HEK293T (cell line): Measurements from ENCODE around the gene MOAP1.

Experiments
- CTCF ChIA-PET: fragments of 350-600 bp; formaldehyde crosslinking; extraction: SDS; loops from one replicate; lab custom pipeline; 2021; ENCODE audit warnings: antibody characterized with exemption, inconsistent platforms; lab: Yijun Ruan, JAX
- POLR2A ChIA-PET: fragments of 350-600 bp; formaldehyde crosslinking; extraction: SDS; loops from one replicate; lab custom pipeline; 2020; ENCODE audit warnings: antibody characterized with exemption, inconsistent platforms; lab: Yijun Ruan, JAX
- DNase-seq: peaks from one replicate; pipeline ENCODE4 v3.0.0; 2012; ENCODE audit warnings: mixed read lengths; ENCODE audit errors: extremely low spot score
- ARNT ChIP-seq: fragments of 450-650 bp; IDR thresholded peaks from 2 replicates; pipeline ENCODE4 v1.6.1; 2017; ENCODE audit warnings: mild to moderate bottlenecking
- BHLHE40 ChIP-seq: fragments of 450-650 bp; IDR thresholded peaks from 2 replicates; pipeline ENCODE4 v1.6.1; 2016; ENCODE audit warnings: mild to moderate bottlenecking, moderate library complexity, borderline replicate concordance
- CTBP1 ChIP-seq: fragments of 450-650 bp; IDR thresholded peaks from 2 replicates; pipeline ENCODE4 v1.6.1; 2016; ENCODE audit warnings: borderline replicate concordance
- ELF4 ChIP-seq: fragments of 450-650 bp; IDR thresholded peaks from 2 replicates; pipeline ENCODE4 v1.6.1; 2017; ENCODE audit warnings: antibody characterized with exemption
- FOXA1 ChIP-seq: fragments of 450-650 bp; IDR thresholded peaks from 2 replicates; pipeline ENCODE4 v1.6.1; 2016; ENCODE audit warnings: mild to moderate bottlenecking
- FOXK2 ChIP-seq: fragments of 450-650 bp; IDR thresholded peaks from 2 replicates; pipeline ENCODE4 v1.6.1; 2016; ENCODE audit warnings: mild to moderate bottlenecking
- FOXM1 ChIP-seq: fragments of 450-650 bp; IDR thresholded peaks from 2 replicates; pipeline ENCODE4 v1.6.1; 2017; ENCODE audit warnings: mild to moderate bottlenecking, borderline replicate concordance
- HDGF ChIP-seq: fragments of 450-650 bp; IDR thresholded peaks from 2 replicates; pipeline ENCODE4 v1.6.1; 2017; ENCODE audit warnings: antibody characterized with exemption, borderline replicate concordance
- L3MBTL2 ChIP-seq: fragments of 450-650 bp; conservative IDR thresholded peaks from 2 replicates; pipeline ENCODE4 v1.6.1; 2016; ENCODE audit warnings: mild to moderate bottlenecking
- LEF1 ChIP-seq: fragments of 450-650 bp; IDR thresholded peaks from 2 replicates; pipeline ENCODE4 v1.6.1; 2017; ENCODE audit warnings: mild to moderate bottlenecking, borderline replicate concordance
- NFRKB ChIP-seq: fragments of 450-650 bp; IDR thresholded peaks from 2 replicates; pipeline ENCODE4 v1.6.1; 2016; ENCODE audit warnings: mild to moderate bottlenecking, moderate library complexity
- PKNOX1 ChIP-seq: fragments of 450-650 bp; IDR thresholded peaks from 2 replicates; pipeline ENCODE4 v1.6.1; 2016
- SP1 ChIP-seq: fragments of 450-650 bp; IDR thresholded peaks from 2 replicates; pipeline ENCODE4 v1.6.1; 2017
- SUZ12 ChIP-seq: fragments of 450-650 bp; IDR thresholded peaks from 2 replicates; pipeline ENCODE4 v1.6.1; 2016; ENCODE audit warnings: mild to moderate bottlenecking
- TARDBP ChIP-seq: fragments of 450-650 bp; IDR thresholded peaks from 2 replicates; pipeline ENCODE4 v1.6.1; 2016
- ZNF384 ChIP-seq: fragments of 450-650 bp; IDR thresholded peaks from 2 replicates; pipeline ENCODE4 v1.6.1; 2016

MOAP1 gene

GRCh38 chr14:93156693-93157369 lies 27.9 kb downstream of the MOAP1 start:
- ChIA-PET CTCF (interaction anchor here (0.6 to 1.1 kb wide), 2 partner anchors 17 to 44 kb away, joined by 3 to 4 read pairs; no protein-coding TSS in a partner anchor), POLR2A (no interaction called here)
- DNase-seq: no peak
- TF ChIP-seq SUZ12: no peak
- TF ChIP-seq LEF1: no peak
- no peak for TF ChIP-seq FOXA1
- no peak for TF ChIP-seq HDGF
- TF ChIP-seq PKNOX1: no peak
- no peak for TF ChIP-seq ARNT
- TF ChIP-seq FOXM1: no peak
- no peak for TF ChIP-seq ZNF384
- no peak for TF ChIP-seq SP1

GRCh38 chr14:93155667-93156066 lies 29.0 kb downstream of the MOAP1 start:
- CTCF ChIA-PET: no interaction called here
- POLR2A ChIA-PET: no interaction called here
- TF ChIP-seq NFRKB: no peak
- no peak for TF ChIP-seq L3MBTL2
- TF ChIP-seq FOXA1: no peak
- TF ChIP-seq BHLHE40: no peak
- no peak for TF ChIP-seq ELF4
- no peak for TF ChIP-seq FOXM1
- no peak for TF ChIP-seq ARNT
- TF ChIP-seq TARDBP: no peak
- TF ChIP-seq ZNF384: no peak
- no peak for TF ChIP-seq SP1
- TF ChIP-seq SUZ12: no peak
- no peak for TF ChIP-seq PKNOX1
- no peak for TF ChIP-seq HDGF
- TF ChIP-seq CTBP1: no peak
- DNase-seq: no peak

- ChIA-PET CTCF (interaction anchor here (0.6 kb wide), 1 partner anchor 1461 kb away, joined by 3 read pairs; no protein-coding TSS in a partner anchor), POLR2A (no interaction called here)
- TF ChIP-seq SP1 (no peak), ZNF384 (no peak), L3MBTL2 (no peak)
Observed at GRCh38 chr14:93153121-93153520, 31.6 kb downstream of the MOAP1 start.

GRCh38 chr14:93150227-93151208 lies 34.2 kb downstream of the MOAP1 start:
- no peak for DNase-seq
- CTCF ChIA-PET: interaction anchor here (3.0 kb wide), 1 partner anchor 37 kb away, joined by 8 read pairs; no protein-coding TSS in a partner anchor

More at GRCh38 chr14:93153121-93153520, 31.6 kb downstream of the MOAP1 start:
- DNase-seq: no peak

GRCh38 chr14:93148979-93149378 lies 35.7 kb downstream of the MOAP1 start:
- CTCF ChIA-PET: no interaction called here
- POLR2A ChIA-PET: no interaction called here
- no peak for DNase-seq
- TF ChIP-seq L3MBTL2: no peak
- no peak for TF ChIP-seq FOXK2
- TF ChIP-seq ZNF384: no peak
- no peak for TF ChIP-seq HDGF
- no peak for TF ChIP-seq SUZ12
- TF ChIP-seq ARNT: no peak
- TF ChIP-seq PKNOX1: no peak
- TF ChIP-seq FOXA1: no peak
- TF ChIP-seq LEF1: no peak
- no peak for TF ChIP-seq BHLHE40
- no peak for TF ChIP-seq CTBP1
- TF ChIP-seq SP1: no peak
- TF ChIP-seq FOXM1: no peak
- TF ChIP-seq ELF4: no peak
- no peak for TF ChIP-seq TARDBP
- TF ChIP-seq NFRKB: no peak

More at GRCh38 chr14:93150227-93151208, 34.2 kb downstream of the MOAP1 start:
- no peak for TF ChIP-seq NFRKB
- peak; percentile 57 for TF ChIP-seq PKNOX1
- POLR2A ChIA-PET: no interaction called here
